Measurements from ENCODE around the gene ANKFN1. TPM values are rescaled to one million over a fixed set of nuclear protein-coding genes. Genes with fewer than 3 reads are reported as not detected.

ANKFN1 gene
- total and polyA plus RNA-seq, 7 donors = 0.01 to 0.28 (median 0.04) TPM; not detected in 3

DNA sequence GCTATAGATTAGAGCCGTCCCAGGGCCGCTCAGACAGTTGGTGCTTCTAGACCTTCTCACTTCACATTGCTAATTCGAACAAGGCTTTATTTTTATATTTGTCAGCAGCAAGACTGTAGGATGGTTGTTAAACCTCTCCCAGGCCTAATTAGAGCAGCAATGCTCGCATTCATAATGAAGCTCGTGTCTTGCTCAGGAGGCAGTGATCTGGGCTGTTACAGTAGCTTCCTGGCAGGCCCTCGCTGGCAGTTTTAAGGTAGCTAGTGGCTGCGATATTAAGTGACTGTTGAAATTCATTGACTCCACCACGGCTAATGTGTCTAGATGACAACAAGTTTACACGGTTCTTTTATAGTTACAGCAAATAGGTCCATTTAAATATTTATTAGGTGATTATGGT lies 23.2 kb upstream of the ANKFN1 start:
- no peak for DNase-seq
- no peaks in the 10 kb centered on the region for H3K36me3 ChIP-seq (ENCODE audit: insufficient read depth in 1 of 2, low read depth in 1 of 2)
- TF ChIP-seq, protein P1, sequence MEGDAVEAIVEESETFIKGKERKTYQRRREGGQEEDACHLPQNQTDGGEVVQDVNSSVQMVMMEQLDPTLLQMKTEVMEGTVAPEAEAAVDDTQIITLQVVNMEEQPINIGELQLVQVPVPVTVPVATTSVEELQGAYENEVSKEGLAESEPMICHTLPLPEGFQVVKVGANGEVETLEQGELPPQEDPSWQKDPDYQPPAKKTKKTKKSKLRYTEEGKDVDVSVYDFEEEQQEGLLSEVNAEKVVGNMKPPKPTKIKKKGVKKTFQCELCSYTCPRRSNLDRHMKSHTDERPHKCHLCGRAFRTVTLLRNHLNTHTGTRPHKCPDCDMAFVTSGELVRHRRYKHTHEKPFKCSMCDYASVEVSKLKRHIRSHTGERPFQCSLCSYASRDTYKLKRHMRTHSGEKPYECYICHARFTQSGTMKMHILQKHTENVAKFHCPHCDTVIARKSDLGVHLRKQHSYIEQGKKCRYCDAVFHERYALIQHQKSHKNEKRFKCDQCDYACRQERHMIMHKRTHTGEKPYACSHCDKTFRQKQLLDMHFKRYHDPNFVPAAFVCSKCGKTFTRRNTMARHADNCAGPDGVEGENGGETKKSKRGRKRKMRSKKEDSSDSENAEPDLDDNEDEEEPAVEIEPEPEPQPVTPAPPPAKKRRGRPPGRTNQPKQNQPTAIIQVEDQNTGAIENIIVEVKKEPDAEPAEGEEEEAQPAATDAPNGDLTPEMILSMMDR (IDR thresholded peaks at IDR 0.05) = no peak
- no peaks in the 10 kb centered on the region for H3K9me3 ChIP-seq
- no peaks in the 10 kb centered on the region for H3K27me3 ChIP-seq (ENCODE audit: insufficient read depth in 3 of 3, low read length in 2 of 3)
- no peaks in the 10 kb centered on the region for H3K4me1 ChIP-seq
- no peak overlapping the region for H3K4me3 ChIP-seq
- WGBS, 3 donors = 68 to 81% (median 71%) methylated on average over 9 of the region's 9 CpGs
- intact Hi-C loops (cut with DNase I) = no loop called here
- H3K27ac ChIP-seq = no peak overlapping the region
- no peak for ATAC-seq

DNA sequence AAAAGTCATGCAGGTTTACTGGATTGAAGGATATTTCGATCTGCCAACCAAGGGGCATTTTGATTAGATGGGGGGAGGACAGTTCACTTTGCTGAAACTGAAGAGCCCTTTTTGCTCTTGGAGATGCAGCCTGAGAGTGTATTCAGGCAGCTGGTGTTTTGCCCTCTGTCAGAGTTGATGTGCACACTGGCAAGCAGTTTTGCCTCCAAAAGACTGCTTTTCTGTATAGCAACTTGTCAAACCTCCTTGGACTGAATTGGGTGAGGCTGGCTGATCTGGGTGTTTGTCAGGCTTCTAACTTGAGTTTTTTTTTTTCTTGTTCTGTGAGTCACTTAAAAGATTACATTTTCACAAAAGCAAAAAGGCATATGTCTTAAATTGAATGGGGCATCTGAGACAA lies 22.6 kb upstream of the ANKFN1 start:
- Histone ChIP-seq H3K4me3 (no peak overlapping the region), H3K36me3 (ENCODE audit: insufficient read depth in 1 of 2, low read depth in 1 of 2) (no peaks in the 10 kb centered on the region), H3K27me3 (ENCODE audit: insufficient read depth in 3 of 3, low read length in 2 of 3) (no peaks in the 10 kb centered on the region), H3K27ac (no peak overlapping the region), H3K4me1 (no peaks in the 10 kb centered on the region), H3K9me3 (no peaks in the 10 kb centered on the region)
- intact Hi-C loops (cut with DNase I) = no loop called here
- 91 to 98% (median 97%) methylated on average over 1 of the region's 1 CpG for WGBS, 3 donors
- no peak for DNase-seq
- TF ChIP-seq, protein P1 (IDR thresholded peaks at IDR 0.05) = no peak
- no peak for ATAC-seq

DNA sequence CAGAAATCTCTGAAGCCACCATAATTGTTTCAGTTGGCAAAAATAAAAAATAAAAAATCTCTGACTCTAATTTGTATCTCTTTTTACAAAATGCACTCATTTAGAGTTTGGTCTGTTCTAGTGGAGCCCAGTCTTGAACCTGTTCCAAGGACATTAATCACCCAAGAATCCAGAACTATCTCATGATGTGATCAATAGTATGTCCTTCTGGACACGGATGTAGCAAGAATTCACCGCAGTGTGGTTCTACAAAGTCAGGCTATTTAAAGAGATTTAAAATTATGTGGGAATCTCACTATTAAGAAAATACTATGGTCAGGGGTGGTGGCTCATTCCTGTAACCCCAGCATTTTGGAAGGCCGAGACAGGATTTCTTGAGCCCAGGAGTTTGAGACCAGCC lies 21.8 kb upstream of the ANKFN1 start:
- 90 to 95% (median 93%) methylated on average over 3 of the region's 3 CpGs for WGBS, 3 donors
- Histone ChIP-seq H3K36me3 (ENCODE audit: insufficient read depth in 1 of 2, low read depth in 1 of 2) (no peaks in the 10 kb centered on the region), H3K27ac (no peak overlapping the region), H3K27me3 (ENCODE audit: insufficient read depth in 3 of 3, low read length in 2 of 3) (no peaks in the 10 kb centered on the region), H3K4me3 (no peak overlapping the region), H3K4me1 (no peaks in the 10 kb centered on the region), H3K9me3 (no peaks in the 10 kb centered on the region)
- no peak for DNase-seq
- intact Hi-C loops (cut with DNase I) = no loop called here
- ATAC-seq = no peak
- TF ChIP-seq, protein P1 (IDR thresholded peaks at IDR 0.05) = no peak

DNA sequence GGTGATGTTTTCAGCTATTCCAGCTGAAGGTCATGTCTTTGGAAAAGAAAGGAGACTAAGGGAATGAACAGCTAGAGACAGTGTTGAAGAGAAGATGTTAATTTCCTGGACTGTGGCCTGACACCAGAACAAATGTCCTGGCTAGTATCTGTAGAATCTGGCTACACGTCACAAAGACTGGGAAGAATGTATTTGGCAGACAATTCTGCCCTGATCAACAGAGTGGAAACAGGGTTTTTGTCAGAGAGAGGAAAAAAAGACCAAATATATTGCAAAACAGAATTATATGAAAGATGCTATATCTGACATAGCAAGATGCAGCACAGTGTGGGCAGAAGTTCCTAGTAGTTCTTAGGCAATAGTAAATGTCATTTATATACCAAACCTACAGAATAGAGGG lies 17.0 kb upstream of the ANKFN1 start:
- Histone ChIP-seq H3K27ac (no peak overlapping the region), H3K4me1 (no peaks in the 10 kb centered on the region), H3K4me3 (no peak overlapping the region), H3K36me3 (ENCODE audit: insufficient read depth in 1 of 2, low read depth in 1 of 2) (no peaks in the 10 kb centered on the region), H3K9me3 (no peaks in the 10 kb centered on the region), H3K27me3 (ENCODE audit: insufficient read depth in 3 of 3, low read length in 2 of 3) (no peaks in the 10 kb centered on the region)
- intact Hi-C loops (cut with DNase I) = no loop called here
- TF ChIP-seq, protein P1 (IDR thresholded peaks at IDR 0.05) = no peak
- WGBS, 3 donors = 22 to 52% (median 26%) methylated on average over 1 of the region's 1 CpG
- no peak for ATAC-seq
- DNase-seq = no peak

DNA sequence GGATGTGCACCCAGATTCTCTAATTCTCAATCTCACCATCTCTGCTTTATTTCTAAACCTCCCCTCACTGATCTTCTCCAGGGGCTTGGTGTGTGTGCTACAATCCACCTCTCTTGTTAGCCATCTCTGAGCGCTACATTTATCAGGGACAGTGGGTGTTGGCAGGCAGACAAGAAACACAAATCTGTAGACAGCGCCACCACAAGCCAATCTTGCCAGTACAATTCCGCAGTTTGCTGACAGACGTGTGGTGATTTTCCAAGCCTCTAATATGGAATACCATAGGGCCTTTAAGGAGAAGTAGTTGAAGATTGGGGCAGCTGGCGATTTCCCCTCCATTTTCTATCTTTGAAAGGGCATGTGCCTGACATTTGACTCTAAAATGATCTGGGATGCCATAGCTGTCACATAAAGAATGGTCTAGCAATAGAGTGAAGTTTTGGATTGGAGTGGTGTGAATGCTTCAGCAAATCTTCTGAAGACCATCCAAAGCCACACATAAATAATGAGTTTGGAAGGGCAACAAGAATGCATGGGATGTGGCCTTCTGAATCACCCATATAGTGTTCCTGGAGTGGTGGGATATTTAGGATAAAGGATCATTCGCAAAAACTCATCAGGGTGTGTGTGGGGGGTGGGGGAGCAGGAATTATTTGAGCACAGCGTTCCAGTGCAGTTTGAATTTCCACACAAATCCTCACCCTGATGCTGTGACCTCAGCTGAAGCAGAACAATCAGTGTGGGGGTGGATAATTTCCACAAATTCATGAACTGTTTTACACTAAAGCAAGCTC lies 12.0 kb upstream of the ANKFN1 start:
- intact Hi-C loops (cut with DNase I) = no loop called here
- Histone ChIP-seq H3K4me3 (no peak overlapping the region), H3K27ac (no peak overlapping the region), H3K4me1 (no peaks in the 10 kb centered on the region), H3K27me3 (ENCODE audit: insufficient read depth in 3 of 3, low read length in 2 of 3) (no peaks in the 10 kb centered on the region), H3K9me3 (no peaks in the 10 kb centered on the region), H3K36me3 (ENCODE audit: insufficient read depth in 1 of 2, low read depth in 1 of 2) (no peaks in the 10 kb centered on the region)
- TF ChIP-seq, protein P1 (IDR thresholded peaks at IDR 0.05) = no peak
- ATAC-seq (peak; percentile 39 to 76 (median 75)), DNase-seq (no peak)
- WGBS, 3 donors = 29 to 43% (median 31%) methylated on average over 7 of the region's 7 CpGs
